ENCODE measurements around the gene MT1E.
"Not testable (repeated sequence)": the region's sequence is repeated elsewhere in the genome, so short reads cannot be mapped to it uniquely, and the experiment has no call there.

Gene MT1E

DNA sequence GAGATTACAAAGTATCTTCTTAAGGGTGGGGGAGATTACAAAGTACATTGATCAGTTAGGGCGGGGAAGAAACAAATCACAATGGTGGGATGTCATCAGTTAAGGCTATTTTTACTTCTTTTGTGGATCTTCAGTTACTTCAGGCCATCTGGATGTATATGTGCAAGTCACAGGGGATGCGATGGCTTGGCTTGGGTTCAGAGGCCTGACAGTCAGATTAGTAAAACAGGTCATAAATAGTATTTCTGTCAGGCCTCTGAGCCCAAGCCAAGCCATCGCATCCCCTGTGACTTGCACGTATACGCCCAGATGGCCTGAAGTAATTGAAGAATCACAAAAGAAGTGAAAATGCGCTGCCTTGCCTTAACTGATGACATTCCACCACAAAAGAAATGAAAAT lies 49.0 kb downstream of the MT1E start:
- not testable (repeated sequence) for DNase-seq

- no peak for DNase-seq
Observed at GRCh38 chr16:56675685-56676210, 50.2 kb downstream of the MT1E start.
